ENCODE measurements around the gene INPP5J. TPM values are rescaled to one million over a fixed set of nuclear protein-coding genes. Genes with fewer than 3 reads are reported as not detected.

INPP5J gene
- total RNA-seq, 4 donors from 2014 or later, result not detected

DNA sequence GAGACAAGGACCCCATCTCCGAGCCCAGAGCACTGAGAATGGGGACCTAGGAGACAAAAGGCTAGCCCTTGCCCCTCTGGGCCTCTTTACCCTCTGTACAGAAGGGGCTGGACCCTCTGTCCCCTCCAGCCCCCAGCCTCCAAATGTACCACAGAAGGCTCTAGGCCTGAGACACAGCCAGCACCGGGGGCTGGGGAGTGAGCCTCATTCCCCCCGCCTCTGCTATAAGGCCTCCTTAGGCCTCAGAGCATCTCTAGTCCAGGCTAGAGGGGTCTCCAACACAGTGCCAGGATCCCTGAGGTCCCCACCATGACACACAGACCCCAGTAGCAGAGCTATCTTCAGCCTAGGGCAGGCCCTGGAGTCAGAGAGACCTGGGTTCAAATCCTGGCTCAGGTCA lies 36.8 kb upstream of the INPP5J start:
- TF ChIP-seq, protein P1, sequence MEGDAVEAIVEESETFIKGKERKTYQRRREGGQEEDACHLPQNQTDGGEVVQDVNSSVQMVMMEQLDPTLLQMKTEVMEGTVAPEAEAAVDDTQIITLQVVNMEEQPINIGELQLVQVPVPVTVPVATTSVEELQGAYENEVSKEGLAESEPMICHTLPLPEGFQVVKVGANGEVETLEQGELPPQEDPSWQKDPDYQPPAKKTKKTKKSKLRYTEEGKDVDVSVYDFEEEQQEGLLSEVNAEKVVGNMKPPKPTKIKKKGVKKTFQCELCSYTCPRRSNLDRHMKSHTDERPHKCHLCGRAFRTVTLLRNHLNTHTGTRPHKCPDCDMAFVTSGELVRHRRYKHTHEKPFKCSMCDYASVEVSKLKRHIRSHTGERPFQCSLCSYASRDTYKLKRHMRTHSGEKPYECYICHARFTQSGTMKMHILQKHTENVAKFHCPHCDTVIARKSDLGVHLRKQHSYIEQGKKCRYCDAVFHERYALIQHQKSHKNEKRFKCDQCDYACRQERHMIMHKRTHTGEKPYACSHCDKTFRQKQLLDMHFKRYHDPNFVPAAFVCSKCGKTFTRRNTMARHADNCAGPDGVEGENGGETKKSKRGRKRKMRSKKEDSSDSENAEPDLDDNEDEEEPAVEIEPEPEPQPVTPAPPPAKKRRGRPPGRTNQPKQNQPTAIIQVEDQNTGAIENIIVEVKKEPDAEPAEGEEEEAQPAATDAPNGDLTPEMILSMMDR (IDR thresholded peaks at IDR 0.05; ENCODE audit: low read depth), result no peak

DNA sequence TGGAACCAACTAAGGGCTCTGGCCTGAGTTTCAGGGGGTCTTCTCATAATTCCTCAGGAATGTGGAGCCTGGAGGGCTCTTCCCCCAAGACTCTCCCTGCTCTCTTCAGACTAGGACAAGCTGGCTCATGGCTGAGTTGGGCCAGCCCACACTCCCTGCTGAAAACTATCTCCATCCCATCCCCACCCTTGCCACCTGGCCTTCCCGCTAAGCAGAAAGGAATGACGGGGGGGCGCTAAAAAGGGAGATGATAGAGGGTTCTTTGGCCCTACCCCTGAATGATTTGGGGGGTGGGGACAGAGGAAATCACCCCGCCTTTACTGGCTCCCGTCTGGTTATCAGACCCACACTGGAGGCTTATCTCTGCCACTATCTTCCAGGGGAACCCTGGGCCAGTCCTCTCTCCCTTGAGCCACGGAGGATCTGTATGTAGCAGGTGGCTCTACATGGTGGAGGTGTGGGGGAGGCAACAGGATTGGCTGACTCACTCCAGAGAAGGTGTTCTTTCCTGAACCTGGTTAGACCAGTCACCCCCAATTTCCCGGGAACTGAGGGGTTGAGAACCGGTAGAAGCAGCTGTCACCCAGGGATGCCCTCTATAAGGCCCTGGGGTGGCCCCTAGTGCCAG lies 35.9 kb upstream of the INPP5J start:
- TF ChIP-seq, protein P1 (IDR thresholded peaks at IDR 0.05; ENCODE audit: low read depth), result no peak

DNA sequence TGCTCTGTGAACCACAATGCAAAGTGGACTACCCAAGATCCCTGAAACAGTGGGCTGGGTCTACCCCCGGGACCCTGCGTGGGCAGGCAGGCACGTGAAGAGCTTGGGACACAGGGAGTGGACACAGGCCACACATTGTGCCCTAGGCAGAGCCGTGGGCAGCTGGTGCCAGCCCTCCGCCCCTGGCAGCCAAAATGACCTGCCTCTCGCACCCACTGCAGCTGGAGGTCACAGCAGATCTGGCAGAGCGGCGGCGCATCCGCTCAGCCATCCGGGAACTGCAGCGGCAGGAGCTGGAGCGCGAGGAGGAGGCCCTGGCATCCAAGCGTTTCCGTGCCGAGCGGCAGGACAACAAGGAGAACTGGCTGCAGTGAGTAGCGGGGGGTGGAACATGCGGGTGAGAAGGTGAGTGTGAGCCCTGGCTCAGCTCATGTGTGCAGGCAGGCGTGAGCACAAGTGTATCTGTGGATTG lies 35.0 kb upstream of the INPP5J start:
- TF ChIP-seq, protein P1 (IDR thresholded peaks at IDR 0.05; ENCODE audit: low read depth), result no peak

DNA sequence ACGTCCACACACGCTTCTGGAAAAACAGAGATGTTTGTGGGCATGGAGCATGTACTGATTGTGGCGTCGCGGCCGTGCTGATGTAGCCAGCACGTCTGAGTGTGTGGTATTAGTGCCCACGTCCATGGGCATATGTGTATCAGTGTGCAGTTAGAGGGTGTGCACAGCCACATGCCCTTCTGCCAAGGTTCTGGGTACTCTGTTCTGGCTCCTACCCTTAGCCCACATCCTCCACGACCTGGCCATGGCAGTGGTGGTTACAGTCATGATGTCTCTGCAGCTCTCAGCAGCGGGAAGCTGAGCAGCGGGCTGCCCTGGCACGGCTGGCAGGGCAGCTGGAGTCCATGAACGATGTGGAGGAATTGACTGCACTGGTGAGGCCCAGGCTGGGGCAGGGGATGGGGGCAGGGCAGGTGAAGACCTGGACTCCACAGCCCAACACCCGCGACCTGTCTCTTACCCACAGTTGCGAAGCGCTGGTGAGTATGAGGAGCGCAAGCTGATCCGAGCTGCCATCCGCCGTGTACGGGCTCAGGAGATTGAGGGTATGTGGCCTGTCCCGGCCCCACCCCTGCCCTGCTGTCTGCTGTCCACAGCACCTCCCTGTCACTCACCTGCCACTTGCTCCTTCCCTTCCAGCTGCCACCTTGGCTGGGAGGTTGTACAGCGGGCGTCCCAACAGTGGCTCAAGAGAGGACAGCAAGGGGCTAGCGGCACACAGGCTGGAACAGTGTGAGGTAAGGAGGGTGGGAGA lies 34.4 kb upstream of the INPP5J start:
- TF ChIP-seq, protein P1 (IDR thresholded peaks at IDR 0.05; ENCODE audit: low read depth), result no peak

DNA sequence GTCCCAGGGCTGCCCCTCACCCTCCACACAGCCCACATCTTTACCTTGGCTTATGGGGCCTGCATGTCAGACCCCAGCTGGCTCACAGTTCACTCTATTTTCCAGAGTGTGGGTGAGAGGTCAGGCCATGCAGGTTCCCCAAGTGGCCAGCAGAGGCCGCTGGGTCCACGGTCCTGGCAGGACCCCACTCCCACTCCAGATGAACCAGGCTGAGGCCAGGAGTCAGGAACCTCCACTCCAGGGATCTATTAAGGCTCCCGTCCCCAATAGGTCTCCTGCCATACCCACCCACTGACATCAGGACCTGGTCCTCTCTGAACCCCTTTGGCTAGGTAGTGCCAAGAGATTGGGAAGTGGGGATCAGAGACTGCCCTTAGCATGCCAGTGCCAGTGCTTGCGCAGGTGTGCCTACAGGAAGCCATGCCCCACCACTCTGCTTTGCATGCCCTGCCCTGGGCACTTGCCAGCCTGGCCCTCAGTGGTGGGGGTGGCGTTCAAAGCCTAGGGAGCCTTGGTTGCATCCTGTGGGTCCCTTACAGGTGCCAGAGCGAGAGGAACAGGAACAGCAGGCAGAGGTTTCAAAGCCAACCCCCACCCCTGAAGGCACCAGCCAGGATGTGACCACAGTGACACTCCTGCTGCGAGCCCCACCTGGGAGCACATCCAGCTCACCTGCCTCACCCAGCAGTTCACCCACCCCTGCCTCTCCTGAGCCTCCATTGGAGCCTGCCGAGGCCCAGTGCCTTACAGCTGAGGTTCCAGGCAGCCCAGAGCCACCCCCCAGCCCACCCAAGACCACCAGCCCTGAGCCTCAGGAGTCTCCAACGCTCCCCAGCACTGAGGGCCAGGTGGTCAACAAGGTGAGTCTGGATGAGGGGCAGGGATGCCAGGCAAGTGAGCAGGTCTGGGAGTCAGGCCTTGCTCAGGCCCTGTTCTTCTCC lies 33.3 kb upstream of the INPP5J start:
- TF ChIP-seq, protein P1 (IDR thresholded peaks at IDR 0.05; ENCODE audit: low read depth), result no peak

DNA sequence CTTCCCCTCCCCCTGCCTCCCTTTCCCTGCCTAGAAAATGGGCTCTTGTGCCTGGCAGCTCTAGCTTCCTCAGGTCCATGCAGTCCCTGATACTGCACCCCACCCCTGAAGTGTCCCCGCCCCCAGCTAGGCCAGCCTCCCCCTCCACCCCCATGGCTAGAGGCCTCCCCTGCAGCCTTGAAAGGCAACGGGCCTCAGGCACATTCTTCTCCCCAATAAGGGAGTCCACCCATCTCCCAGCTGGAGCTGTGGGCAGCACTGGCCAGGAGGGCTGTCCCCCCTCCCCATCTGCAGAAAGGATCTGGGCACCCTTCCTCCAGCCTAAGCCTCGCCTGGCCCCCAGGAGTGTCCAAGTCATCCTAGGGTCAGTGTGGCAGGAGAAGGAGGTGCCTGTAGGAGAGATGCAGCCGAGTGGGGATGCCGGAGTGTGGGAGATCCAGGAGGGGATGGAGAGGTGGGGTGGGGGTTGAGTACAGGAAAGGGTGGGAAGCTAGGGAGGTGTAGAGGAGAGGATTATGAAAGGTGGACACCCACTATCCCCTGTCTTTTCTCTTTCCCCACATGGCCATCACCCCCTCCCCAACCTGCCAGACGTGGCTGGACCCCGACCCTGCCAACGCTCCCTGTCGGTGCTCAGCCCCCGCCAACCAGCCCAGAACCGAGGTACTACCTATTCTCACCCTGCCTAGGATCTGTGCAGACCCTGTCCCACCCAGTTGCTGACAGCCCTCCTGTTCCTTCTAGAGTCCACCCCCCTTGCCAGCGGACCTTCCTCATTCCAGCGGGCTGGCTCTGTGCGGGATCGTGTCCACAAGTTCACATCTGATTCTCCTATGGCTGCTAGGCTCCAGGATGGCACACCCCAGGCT lies 32.3 kb upstream of the INPP5J start:
- TF ChIP-seq, protein P1 (IDR thresholded peaks at IDR 0.05; ENCODE audit: low read depth), result no peak

All from subcutaneous adipose tissue (tissue), 4 donors.